Measurements from ENCODE around the gene COL11A1. TPM values are rescaled to one million over a fixed set of nuclear protein-coding genes. Genes with fewer than 3 reads are reported as not detected.

COL11A1 gene
- total RNA-seq, 4 donors from 2014 or later = 0.16 TPM; not detected in 3

- in situ Hi-C loops (cut with MboI; ENCODE audit: low pct_ligation_motif_present in 1 of 4, low pct_unique_long_range_greater_than_20kb in 1 of 4, low sequenced_read_pairs in 3 of 4) = no loop called here
- no peak for DNase-seq
- no peak overlapping the region for H3K4me3 ChIP-seq
Measured at GRCh38 chr1:102970496-102971078, 137.7 kb downstream of the COL11A1 start.

GRCh38 chr1:102967786-102968185, 140.5 kb downstream of the COL11A1 start:
- DNase-seq = no peak
- Histone ChIP-seq H3K27me3 (no peaks in the 10 kb centered on the region), H3K27ac (no peak overlapping the region), H3K4me1 (no peaks in the 10 kb centered on the region), H3K36me3 (no peaks in the 10 kb centered on the region), H3K4me3 (no peak overlapping the region), H3K9me3 (no peaks in the 10 kb centered on the region)
- WGBS, 2 donors (ENCODE audit: low coverage in 1 of 2) = 56 to 58% methylated on average over 1 of the region's 1 CpG
- TF ChIP-seq POLR2AphosphoS5 (IDR thresholded peaks at IDR 0.05) = no peak
- TF ChIP-seq POLR2A (IDR thresholded peaks at IDR 0.05) = no peak
- no peak for TF ChIP-seq CTCF (IDR thresholded peaks at IDR 0.05)
- TF ChIP-seq EP300 (IDR thresholded peaks at IDR 0.05; ENCODE audit: low read depth) = no peak
- in situ Hi-C loops (cut with MboI; ENCODE audit: low pct_ligation_motif_present in 1 of 4, low pct_unique_long_range_greater_than_20kb in 1 of 4, low sequenced_read_pairs in 3 of 4) = no loop called here
- intact Hi-C loops (cut with DNase I; ENCODE audit: low total_unique reads) = no loop called here

More at GRCh38 chr1:102970496-102971078, 137.7 kb downstream of the COL11A1 start:
- WGBS, 2 donors (ENCODE audit: low coverage in 1 of 2) = 42 to 52% methylated on average over 7 to 17 of the region's 17 CpGs
- H3K4me1 ChIP-seq = no peaks in the 10 kb centered on the region
- intact Hi-C loops (cut with DNase I; ENCODE audit: low total_unique reads) = no loop called here
- no peaks in the 10 kb centered on the region for H3K36me3 ChIP-seq
- no peaks in the 10 kb centered on the region for H3K27me3 ChIP-seq
- no peak overlapping the region for H3K27ac ChIP-seq
- peak in 4 of 5 experiments; percentile 49 to 61 (median 54) for TF ChIP-seq CTCF (IDR thresholded peaks at IDR 0.05)
- no peak for TF ChIP-seq EP300 (IDR thresholded peaks at IDR 0.05; ENCODE audit: low read depth)
- H3K9me3 ChIP-seq = no peaks in the 10 kb centered on the region

GRCh38 chr1:102961549-102961948, 146.8 kb downstream of the COL11A1 start:
- in situ Hi-C loops (cut with MboI; ENCODE audit: low pct_ligation_motif_present in 1 of 4, low pct_unique_long_range_greater_than_20kb in 1 of 4, low sequenced_read_pairs in 3 of 4) = no loop called here
- H3K27ac ChIP-seq = no peak overlapping the region
- no peaks in the 10 kb centered on the region for H3K27me3 ChIP-seq
- H3K9me3 ChIP-seq = no peaks in the 10 kb centered on the region
- no peak for TF ChIP-seq POLR2A (IDR thresholded peaks at IDR 0.05)
- TF ChIP-seq EP300 (IDR thresholded peaks at IDR 0.05; ENCODE audit: low read depth) = no peak
- no peak for TF ChIP-seq CTCF (IDR thresholded peaks at IDR 0.05)
- no peak for TF ChIP-seq POLR2AphosphoS5 (IDR thresholded peaks at IDR 0.05)
- no peaks in the 10 kb centered on the region for H3K4me1 ChIP-seq
- no peak for DNase-seq
- intact Hi-C loops (cut with DNase I; ENCODE audit: low total_unique reads) = no loop called here
- no peak overlapping the region for H3K4me3 ChIP-seq
- 78 to 87% methylated on average over 2 of the region's 2 CpGs for WGBS, 2 donors (ENCODE audit: low coverage in 1 of 2)
- H3K36me3 ChIP-seq = no peaks in the 10 kb centered on the region

- H3K27ac ChIP-seq = no peak overlapping the region
- WGBS, 2 donors (ENCODE audit: low coverage in 1 of 2) = 88 to 91% methylated on average over 7 to 14 of the region's 14 CpGs
- no peaks in the 10 kb centered on the region for H3K9me3 ChIP-seq
- H3K27me3 ChIP-seq = no peaks in the 10 kb centered on the region
- DNase-seq = no peak
- in situ Hi-C loops (cut with MboI; ENCODE audit: low pct_ligation_motif_present in 1 of 4, low pct_unique_long_range_greater_than_20kb in 1 of 4, low sequenced_read_pairs in 3 of 4) (no loop called here), intact Hi-C loops (cut with DNase I; ENCODE audit: low total_unique reads) (no loop called here)
- no peak overlapping the region for H3K4me3 ChIP-seq
- H3K4me1 ChIP-seq = no peaks in the 10 kb centered on the region
- TF ChIP-seq POLR2A (IDR thresholded peaks at IDR 0.05) = no peak
- no peaks in the 10 kb centered on the region for H3K36me3 ChIP-seq
Measured at GRCh38 chr1:102954576-102954975, 153.7 kb downstream of the COL11A1 start.

GRCh38 chr1:102952400-102952799, 155.9 kb downstream of the COL11A1 start:
- intact Hi-C loops (cut with DNase I; ENCODE audit: low total_unique reads) (no loop called here), in situ Hi-C loops (cut with MboI; ENCODE audit: low pct_ligation_motif_present in 1 of 4, low pct_unique_long_range_greater_than_20kb in 1 of 4, low sequenced_read_pairs in 3 of 4) (no loop called here)
- Histone ChIP-seq H3K36me3 (no peaks in the 10 kb centered on the region), H3K9me3 (no peaks in the 10 kb centered on the region), H3K27me3 (no peaks in the 10 kb centered on the region), H3K27ac (no peak overlapping the region), H3K4me1 (no peaks in the 10 kb centered on the region), H3K4me3 (no peak overlapping the region)
- DNase-seq = no peak
- TF ChIP-seq EP300 (IDR thresholded peaks at IDR 0.05; ENCODE audit: low read depth) (no peak), CTCF (IDR thresholded peaks at IDR 0.05) (no peak), POLR2A (IDR thresholded peaks at IDR 0.05) (no peak), POLR2AphosphoS5 (IDR thresholded peaks at IDR 0.05) (no peak)

All from transverse colon (tissue), 4 donors.